HepG2 (cell line): ENCODE data around the gene MGARP. TPM values are rescaled to one million over a fixed set of nuclear protein-coding genes. Genes with fewer than 3 reads are reported as not detected.

Experiments used
- JUND ChIP-seq: sonication (generic); formaldehyde crosslinking; IDR thresholded peaks from 2 replicates; pipeline ENCODE4 v1.8.0; 2022; ENCODE audit warnings: mild to moderate bottlenecking, missing genetic modification reagents
- SRSF4 ChIP-seq: fragments of 200-400 bp; formaldehyde crosslinking; IDR thresholded peaks from one replicate; pipeline ENCODE4 v1.6.1; 2018; ENCODE audit warnings: mild to moderate bottlenecking, low read depth, low read length, moderate library complexity; ENCODE audit not compliant: poor library complexity, severe bottlenecking
- ZBTB1 ChIP-seq: sonication (generic); formaldehyde crosslinking; IDR thresholded peaks from 2 replicates; pipeline ENCODE4 v1.4.0; 2020; ENCODE audit warnings: missing genetic modification reagents, borderline replicate concordance
- ZBTB26 ChIP-seq: IDR thresholded peaks from 2 replicates; pipeline ENCODE4 v1.6.1; 2016; ENCODE audit warnings: missing compliant biosample characterization, missing genetic modification reagents, borderline replicate concordance
- ZNF318 ChIP-seq: sonication (generic); formaldehyde crosslinking; IDR thresholded peaks from 2 replicates; pipeline ENCODE4 v1.4.0; 2020; ENCODE audit warnings: mild to moderate bottlenecking, missing genetic modification reagents
- polyA plus RNA-seq, 8 experiments: library from polyadenylated mRNA; depleted of rRNA in 3 of 8; stranded (reverse) in 7 of 8; unstranded in 1 of 8; fragments of >200 nt; fragmentation: Illumina TruSeq in 4 of 8; extraction: Trizol in 4 of 8; gene quantifications; 2 replicates each; pipeline versions ENCODE4 v1.2.1 to v1.2.3, GENCODE V29; 2011 to 2016; ENCODE audit warnings: low read depth in 4 of 8, missing spikeins in 1 of 8, mixed read lengths in 1 of 8; ENCODE audit not compliant: insufficient read depth in 1 of 8
- total RNA-seq, 5 experiments: library from RNA; depleted of rRNA; stranded (reverse); fragments of >200 nt; fragmentation: Illumina TruSeq; extraction: Trizol; gene quantifications; 2 replicates each; pipeline ENCODE4 v1.2.3, GENCODE V29; 2016; ENCODE audit warnings: low read depth in 1 of 5

The MGARP gene
- total and polyA plus RNA-seq, 2 of the 13 experiments (the other 11 are each of a cell fraction or from before 2014, with no cell fraction given), result 0.11 to 0.13 TPM

- TF ChIP-seq JUND (CRISPR knock-in tag) (no peak), ZNF318 (CRISPR knock-in tag) (no peak), ZBTB1 (CRISPR knock-in tag) (no peak), SRSF4 (no peak), ZBTB26 (CRISPR knock-in tag) (peak; percentile 64; the same call in 1 of the 2 replicates)
Observed at GRCh38 chr4:139242511-139243051, 37.4 kb downstream of the MGARP start (continued).
